HG02610 (cell line): Measurements from ENCODE around the gene PSTPIP1.

Experiments used
- ATAC-seq: cut with Tn5 transposase; IDR thresholded peaks from one replicate; pipeline ENCODE4 v1.9.1; 2021; ENCODE audit warnings: mild to moderate bottlenecking, moderate library complexity; ENCODE audit not compliant: unreplicated experiment

The PSTPIP1 gene

GRCh38 chr15:76998663-76999285, 3.8 kb downstream of the PSTPIP1 start:
- no peak for ATAC-seq

- no peak for ATAC-seq
These were observed 5.1 kb downstream of the PSTPIP1 start for GRCh38 chr15:76999996-77000395.

DNA sequence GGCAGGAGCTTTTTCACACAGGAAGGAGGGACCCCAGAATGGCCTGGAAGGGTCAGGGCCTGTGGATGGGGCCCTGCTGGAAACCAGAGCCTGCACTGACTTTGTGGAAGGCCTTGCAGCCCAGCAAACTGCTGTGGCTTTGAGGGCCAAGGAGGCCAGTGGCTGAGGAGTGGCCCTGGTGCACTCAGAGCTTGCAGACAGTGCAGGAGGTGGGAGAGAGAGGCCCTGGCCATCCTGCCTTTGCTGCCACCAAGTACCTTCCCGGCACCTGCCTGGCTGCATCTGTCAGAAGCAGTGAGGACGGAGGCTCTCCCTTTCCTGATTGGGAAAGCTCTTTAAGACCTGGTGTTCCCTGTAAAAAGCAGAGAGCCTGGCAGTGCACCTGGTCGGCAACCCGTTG, 6.4 kb downstream of the PSTPIP1 start:
- ATAC-seq, result no peak

GRCh38 chr15:77001966-77002365, 7.0 kb downstream of the PSTPIP1 start:
- ATAC-seq, result no peak

DNA sequence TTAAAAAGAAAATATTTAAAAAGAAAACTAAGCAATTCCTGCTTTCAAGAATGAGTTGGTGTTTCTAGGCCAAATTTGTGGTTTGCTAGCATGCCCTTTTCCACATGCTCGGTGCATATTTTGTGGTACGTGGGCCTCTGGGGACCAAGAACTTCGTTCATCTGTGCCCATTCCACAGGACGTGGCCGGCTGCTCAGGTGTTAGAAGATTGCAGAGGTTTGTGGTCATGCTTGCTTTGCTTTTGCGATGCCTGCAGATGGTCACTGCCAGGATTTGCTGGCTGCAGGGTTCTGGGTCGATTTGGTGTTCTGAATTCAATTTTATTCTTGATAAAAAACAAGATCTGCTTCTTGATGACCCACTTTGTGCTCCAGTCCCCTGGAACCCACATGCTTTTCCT, 7.5 kb downstream of the PSTPIP1 start:
- ATAC-seq, result no peak

DNA sequence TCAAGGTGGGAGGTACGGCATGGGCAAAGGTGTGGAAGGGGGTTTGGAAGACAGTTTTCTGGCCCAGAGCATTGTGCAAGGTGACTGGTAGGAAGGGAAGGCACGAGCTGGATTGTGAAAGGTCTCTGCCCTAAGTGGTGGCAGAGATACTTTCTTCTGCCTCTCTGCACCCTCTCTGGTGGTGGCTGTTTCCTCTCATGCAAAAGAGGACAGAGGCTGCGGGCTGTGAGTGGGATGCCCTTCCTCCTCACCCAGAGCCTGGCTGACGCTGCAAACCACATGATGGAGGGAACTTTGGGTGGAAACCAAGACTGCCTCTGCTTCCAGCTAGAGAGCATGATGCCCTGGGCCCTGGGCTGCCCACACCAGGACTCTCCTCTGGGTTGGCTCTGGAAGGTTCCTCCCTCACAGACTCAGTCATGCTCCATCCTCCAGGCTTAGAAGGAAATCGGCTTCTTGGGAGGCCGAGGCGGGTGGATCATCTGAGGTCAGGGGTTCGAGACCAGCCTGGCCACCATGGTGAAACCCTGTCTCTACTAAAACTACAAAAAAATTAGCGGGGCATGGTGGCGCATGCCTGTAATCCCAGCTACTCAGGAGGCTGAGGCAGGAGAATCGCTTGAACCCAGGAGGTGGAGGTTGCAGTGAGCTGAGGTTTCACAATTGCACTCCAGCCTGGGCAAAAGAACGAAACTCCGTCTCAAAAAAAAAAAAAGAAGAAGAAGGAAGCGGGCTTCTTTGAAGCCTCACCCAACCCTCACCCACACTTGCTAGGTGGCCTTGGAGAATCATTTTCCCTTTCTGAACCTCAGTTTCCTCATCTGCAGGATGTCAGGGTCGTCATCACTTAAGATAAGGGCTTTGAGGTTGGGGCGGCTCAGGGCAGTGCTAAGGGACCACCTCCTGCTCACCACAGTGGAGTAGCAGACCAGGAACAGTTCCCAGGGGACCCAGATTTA, 8.3 kb downstream of the PSTPIP1 start:
- ATAC-seq, result peak; percentile 62

GRCh38 chr15:77004189-77004588, 9.3 kb downstream of the PSTPIP1 start:
- ATAC-seq, result no peak

- no peak for ATAC-seq
These were observed 14.2 kb downstream of the PSTPIP1 start for GRCh38 chr15:77009176-77009575.

DNA sequence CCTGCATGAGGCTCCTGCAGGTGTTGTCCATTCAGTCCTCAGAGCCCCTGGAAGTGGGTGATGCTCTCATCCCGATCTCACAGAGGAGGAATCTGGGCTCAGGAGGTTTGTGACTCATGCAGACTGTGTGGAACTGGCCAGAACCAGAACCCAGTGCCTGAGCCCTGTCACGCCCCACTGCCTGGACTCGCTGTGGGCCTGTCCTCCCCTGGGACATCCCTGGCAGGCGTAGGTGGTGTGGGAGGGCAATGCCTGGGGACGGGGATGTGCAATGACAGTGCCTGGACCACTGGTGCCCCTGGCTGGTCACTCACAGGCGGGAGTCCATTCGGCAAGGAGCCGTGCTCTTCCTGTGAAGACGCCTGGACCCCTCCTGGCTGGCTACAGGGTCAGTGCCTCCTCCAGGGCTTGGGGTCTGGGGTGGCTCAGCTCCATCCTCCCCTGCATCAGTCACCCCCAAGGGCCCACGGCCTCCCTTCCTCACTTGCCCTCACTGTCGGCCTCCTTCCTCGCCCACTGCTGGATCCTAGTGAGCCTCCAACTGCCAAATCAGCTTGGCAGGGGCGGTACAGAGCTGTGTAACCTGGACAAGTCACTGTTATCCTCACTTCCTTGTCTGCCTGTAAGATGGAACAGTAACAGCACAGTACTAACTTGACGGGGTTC, 14.9 kb downstream of the PSTPIP1 start:
- ATAC-seq, result no peak

GRCh38 chr15:77010312-77010686, 15.4 kb downstream of the PSTPIP1 start:
- no peak for ATAC-seq

DNA sequence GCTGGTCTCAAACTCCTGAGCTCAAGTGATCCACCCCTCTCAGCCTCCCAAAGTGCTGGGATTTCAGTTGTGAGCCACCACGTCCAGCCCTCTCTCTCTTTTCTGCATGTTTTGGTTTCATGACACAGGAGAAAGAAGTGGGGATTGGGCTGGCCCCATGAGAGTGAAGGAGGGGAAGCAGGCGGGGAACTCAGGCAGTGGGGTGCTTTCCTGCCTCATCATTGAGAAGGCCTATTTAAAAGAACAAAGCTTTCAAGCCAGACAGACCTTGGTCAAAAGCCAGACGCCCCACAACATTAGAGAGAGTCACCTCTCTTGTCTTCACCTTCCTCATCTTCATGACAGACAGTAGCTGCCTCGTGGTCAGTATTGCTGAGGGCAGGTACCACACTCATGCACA, 15.9 kb downstream of the PSTPIP1 start:
- no peak for ATAC-seq

- ATAC-seq, result no peak
These were observed 17.3 kb downstream of the PSTPIP1 start for GRCh38 chr15:77012117-77012712.

DNA sequence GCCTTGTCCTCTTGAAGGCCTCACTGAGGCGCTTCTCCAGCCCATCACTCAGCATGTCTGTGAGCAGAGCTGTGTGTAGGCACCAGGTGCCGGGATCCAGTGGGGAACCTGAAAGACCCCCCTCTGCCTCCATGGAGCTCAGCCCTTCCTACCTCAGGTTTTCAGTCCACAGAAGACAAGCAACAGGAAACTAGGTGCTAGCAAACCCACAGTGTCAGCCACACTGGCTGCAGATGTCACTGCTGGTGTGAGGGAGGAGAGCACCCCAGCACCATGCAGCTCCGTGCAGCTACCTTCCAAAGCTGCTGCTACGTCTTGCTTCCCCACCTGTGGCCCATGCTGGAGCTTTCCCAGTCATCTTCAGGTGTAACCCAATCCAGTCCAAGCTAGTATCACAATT, 17.9 kb downstream of the PSTPIP1 start:
- no peak for ATAC-seq

DNA sequence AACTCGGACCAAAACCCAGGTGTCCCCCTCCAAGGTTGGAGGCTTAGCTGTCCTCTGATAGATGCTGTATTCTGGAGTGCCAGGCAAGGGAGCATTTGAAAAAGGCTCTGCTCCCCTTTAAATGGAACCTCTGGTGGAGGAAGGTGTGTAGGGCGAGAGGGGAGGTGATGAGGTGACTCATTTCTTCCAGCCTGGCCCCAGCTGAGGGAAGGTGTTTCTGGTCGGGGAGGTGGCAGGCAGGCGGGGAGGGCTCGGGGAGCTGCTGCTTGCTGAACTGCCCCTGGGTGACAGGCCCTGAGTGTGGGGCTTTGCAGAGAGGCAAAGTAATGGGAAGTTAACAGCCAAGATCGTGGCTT, 18.8 kb downstream of the PSTPIP1 start:
- ATAC-seq, result peak; percentile 42

- ATAC-seq, result peak; percentile 41
These were observed 19.5 kb downstream of the PSTPIP1 start for GRCh38 chr15:77014132-77015081.

DNA sequence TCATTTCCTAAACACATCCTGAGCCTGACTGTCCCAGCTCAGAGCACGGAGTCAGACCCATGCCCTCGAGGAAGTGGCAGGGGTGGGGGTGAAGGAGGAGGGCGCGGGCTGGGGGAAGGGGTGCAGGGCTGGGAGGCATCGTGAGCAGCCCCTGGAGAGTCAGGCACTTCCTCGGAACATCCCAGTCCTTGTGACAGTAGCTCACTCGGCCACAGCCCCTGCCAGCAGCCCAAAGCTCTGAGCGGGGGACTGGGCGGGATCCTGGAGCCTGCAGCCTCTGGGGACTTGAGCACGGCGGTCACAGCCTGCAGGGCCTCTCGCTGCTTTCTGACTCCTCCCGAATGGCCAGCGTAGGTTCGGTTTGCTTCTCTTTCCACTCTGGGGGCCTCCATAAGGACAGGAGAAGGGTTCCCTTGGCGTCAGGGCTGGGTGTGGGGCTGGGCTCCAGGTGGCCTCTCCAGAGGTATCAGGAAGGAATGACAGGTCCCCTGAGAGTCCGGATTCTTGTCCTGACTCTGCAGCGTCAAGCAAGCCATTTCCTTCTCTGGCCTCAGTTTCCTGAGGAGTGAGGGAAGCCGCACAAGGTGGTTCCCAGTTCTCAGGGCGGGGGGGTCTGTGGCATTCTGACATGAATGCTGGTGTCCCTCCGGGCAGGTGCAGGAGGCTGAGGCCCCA, 20.9 kb downstream of the PSTPIP1 start:
- no peak for ATAC-seq

DNA sequence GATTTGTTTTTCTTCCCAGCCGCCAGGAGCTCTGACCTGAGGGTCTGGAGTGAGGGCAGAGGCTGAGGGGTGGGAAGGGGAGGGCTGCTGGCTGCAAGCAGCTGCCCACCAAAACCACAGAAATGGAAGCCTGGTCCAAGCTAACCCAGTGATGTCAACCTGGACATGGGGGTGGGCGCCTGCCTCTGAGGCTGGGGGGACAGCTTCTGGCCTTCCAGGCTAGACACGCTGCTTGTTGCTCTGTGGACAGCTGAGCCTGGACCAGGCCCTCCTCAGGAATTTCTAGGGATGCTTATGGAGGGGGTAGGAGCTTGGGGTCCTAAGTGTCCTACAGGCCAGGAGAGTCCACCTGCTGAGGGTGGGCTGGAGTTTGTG, 21.4 kb downstream of the PSTPIP1 start:
- ATAC-seq, result no peak

GRCh38 chr15:77017091-77017660, 22.2 kb downstream of the PSTPIP1 start:
- ATAC-seq, result no peak
